Stomach smooth muscle (tissue), 2 donors: Measurements from ENCODE around the gene FARS2.

ENCODE experiments used
- H3K27ac ChIP-seq: one replicate; pipeline ENCODE4 v1.7.0; 2013; ENCODE audit warnings: mild to moderate bottlenecking, low read length, inconsistent platforms
- H3K27me3 ChIP-seq, 2 donors: one replicate each; pipeline ENCODE4 v1.7.0; 2013; ENCODE audit warnings: low read length in 2 of 2; ENCODE audit not compliant: insufficient read depth in 2 of 2, control insufficient read depth in 1 of 2
- H3K36me3 ChIP-seq, 2 donors: one replicate each; pipeline ENCODE4 v1.7.0; 2013; ENCODE audit warnings: low read length in 2 of 2; ENCODE audit not compliant: control insufficient read depth in 2 of 2, insufficient read depth in 2 of 2
- H3K4me1 ChIP-seq: one replicate; pipeline ENCODE4 v1.7.0; 2013; ENCODE audit warnings: low read length; ENCODE audit not compliant: control insufficient read depth, insufficient read depth
- H3K4me3 ChIP-seq, 2 donors: one replicate each; pipeline ENCODE4 v1.7.0; 2013; ENCODE audit warnings: low read length in 2 of 2
- H3K9ac ChIP-seq, 2 donors: one replicate each; pipeline ENCODE4 v1.7.0; 2013; ENCODE audit warnings: low read length in 2 of 2, mild to moderate bottlenecking in 1 of 2
- H3K9me3 ChIP-seq, 2 donors: one replicate each; pipeline ENCODE4 v1.7.0; 2013; ENCODE audit warnings: low read length in 2 of 2; ENCODE audit not compliant: control insufficient read depth in 2 of 2
- donor health status: healthy.
- donor health status: Pancreatic carcinoma.

FARS2 gene

GRCh38 chr6:5670381-5670780 lies 409.1 kb downstream of the FARS2 start:
- Histone ChIP-seq H3K9me3 (no peaks in the 10 kb centered on the region), H3K36me3 (no peaks in the 10 kb centered on the region), H3K27ac (no peak overlapping the region), H3K27me3 (no peaks in the 10 kb centered on the region), H3K4me3 (no peak overlapping the region), H3K4me1 (peaks cover 21% of the 10 kb centered on the region), H3K9ac (no peak overlapping the region)

- Histone ChIP-seq H3K4me1 (peaks cover 21% of the 10 kb centered on the region), H3K36me3 (no peaks in the 10 kb centered on the region), H3K9me3 (no peaks in the 10 kb centered on the region), H3K4me3 (no peak overlapping the region), H3K27me3 (no peaks in the 10 kb centered on the region), H3K27ac (peak overlapping the region; percentile 64), H3K9ac (no peak overlapping the region)
Observed at GRCh38 chr6:5670811-5671561, 409.7 kb downstream of the FARS2 start.

DNA sequence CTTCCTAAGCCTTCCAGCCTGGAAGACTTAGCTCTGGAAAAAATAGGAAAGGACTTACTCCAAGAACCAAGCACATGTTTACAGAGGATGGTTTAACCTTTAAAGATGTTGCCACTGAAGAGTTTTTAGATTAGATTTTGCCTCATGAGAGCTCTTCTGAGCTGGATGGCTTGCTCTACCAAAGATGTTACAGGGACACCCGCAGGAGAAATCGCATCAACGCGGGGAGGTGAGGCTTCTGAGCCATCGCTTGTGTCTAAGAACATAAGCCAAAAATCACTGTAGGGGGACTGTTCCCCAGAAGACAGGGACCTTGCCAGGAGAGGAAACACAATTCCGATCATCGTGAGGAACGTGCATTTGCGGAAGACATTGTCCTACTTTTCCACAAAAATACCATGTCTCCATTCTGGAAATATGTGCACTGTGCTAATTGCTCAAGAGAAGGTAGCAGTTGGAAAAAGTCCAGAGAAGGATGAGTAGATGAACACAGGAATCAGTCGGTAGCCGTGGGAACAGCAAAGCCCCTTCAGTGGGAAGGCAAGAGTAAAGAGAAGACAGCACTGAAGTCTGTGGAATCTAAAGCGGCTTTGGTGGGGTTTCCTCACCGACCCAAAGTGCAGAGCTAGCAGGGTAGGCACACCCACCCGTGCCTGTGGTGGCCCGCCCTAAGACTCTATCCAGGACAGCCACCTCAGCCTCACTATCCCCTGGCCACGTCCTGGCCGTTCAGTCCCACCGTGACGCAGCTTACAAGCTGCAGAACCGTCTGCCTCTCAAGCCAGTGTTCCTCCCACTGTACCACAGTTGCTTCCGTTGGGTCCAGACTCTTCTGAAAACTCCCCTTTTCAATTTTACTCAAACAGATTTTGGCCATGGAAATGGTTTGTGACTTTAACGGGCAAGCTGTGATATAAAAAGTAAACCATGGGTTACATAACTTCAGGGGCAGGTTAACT lies 410.6 kb downstream of the FARS2 start:
- Histone ChIP-seq H3K27ac (peak overlapping the region; percentile 64), H3K4me1 (peaks cover 21% of the 10 kb centered on the region), H3K36me3 (no peaks in the 10 kb centered on the region), H3K9ac (peak overlapping the region; percentile 41 to 42), H3K4me3 (peak overlapping the region; percentile 52 to 55), H3K9me3 (no peaks in the 10 kb centered on the region), H3K27me3 (no peaks in the 10 kb centered on the region)

DNA sequence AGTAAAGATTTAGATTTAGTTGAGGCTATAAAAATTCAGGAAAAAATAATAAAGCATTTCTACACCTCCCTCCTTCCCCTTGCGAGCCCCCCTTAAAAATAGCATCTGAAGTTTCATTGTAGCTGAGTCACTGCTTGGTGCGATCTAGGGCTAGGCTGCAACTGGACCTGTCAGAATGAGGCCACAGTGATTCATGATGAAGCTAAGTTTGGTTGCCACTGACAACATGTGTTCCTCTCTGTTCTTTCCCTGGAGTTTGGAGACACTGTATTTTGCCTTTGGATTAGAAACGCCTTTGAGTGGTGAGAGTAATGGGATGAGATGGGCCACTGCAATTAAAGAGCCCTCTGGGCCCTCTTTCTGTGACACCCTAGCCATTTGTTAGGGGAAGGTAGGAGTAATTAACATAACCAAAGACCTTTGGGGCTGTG lies 411.3 kb downstream of the FARS2 start:
- H3K4me3 ChIP-seq: peak overlapping the region; percentile 52 to 55
- peak overlapping the region; percentile 64 for H3K27ac ChIP-seq
- peaks cover 21% of the 10 kb centered on the region for H3K4me1 ChIP-seq
- H3K36me3 ChIP-seq: no peaks in the 10 kb centered on the region
- H3K27me3 ChIP-seq: no peaks in the 10 kb centered on the region
- no peaks in the 10 kb centered on the region for H3K9me3 ChIP-seq
- H3K9ac ChIP-seq: peak overlapping the region in 1 of 2 donors; percentile 41

- no peaks in the 10 kb centered on the region for H3K27me3 ChIP-seq
- H3K9ac ChIP-seq: no peak overlapping the region
- no peaks in the 10 kb centered on the region for H3K36me3 ChIP-seq
- H3K4me3 ChIP-seq: peak overlapping the region in 1 of 2 donors; percentile 52
- H3K9me3 ChIP-seq: no peaks in the 10 kb centered on the region
- H3K27ac ChIP-seq: peak overlapping the region; percentile 64
- peaks cover 21% of the 10 kb centered on the region for H3K4me1 ChIP-seq
Observed at GRCh38 chr6:5673019-5673790, 411.9 kb downstream of the FARS2 start.

- Histone ChIP-seq H3K27ac (no peak overlapping the region), H3K4me3 (no peak overlapping the region), H3K9me3 (no peaks in the 10 kb centered on the region), H3K9ac (no peak overlapping the region), H3K27me3 (no peaks in the 10 kb centered on the region), H3K36me3 (no peaks in the 10 kb centered on the region), H3K4me1 (peaks cover 21% of the 10 kb centered on the region)
Observed at GRCh38 chr6:5674141-5674540, 412.8 kb downstream of the FARS2 start.

DNA sequence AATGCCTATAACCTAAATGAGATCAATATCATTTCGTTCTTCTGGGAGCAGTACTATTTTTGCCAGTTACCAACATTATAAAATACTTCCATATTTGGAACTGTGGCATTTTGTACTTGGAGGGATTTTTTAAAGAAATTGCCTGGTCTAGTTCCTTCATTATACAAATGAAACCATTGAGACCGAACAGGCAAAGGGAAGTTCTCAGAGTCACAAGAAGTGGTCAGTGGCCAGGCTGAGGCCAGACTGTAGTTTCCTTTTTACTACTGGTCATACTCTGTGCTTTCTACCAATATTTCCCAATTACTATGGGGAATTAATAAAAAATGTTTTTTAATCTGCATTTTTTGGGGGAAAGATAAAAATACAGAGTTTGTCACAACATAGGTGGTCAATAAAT lies 413.4 kb downstream of the FARS2 start:
- Histone ChIP-seq H3K4me3 (no peak overlapping the region), H3K4me1 (peaks cover 21% of the 10 kb centered on the region), H3K9ac (no peak overlapping the region), H3K27me3 (no peaks in the 10 kb centered on the region), H3K36me3 (no peaks in the 10 kb centered on the region), H3K9me3 (no peaks in the 10 kb centered on the region), H3K27ac (no peak overlapping the region)

GRCh38 chr6:5676701-5677100 lies 415.4 kb downstream of the FARS2 start:
- Histone ChIP-seq H3K4me1 (peaks cover 14% of the 10 kb centered on the region), H3K4me3 (no peak overlapping the region), H3K27ac (no peak overlapping the region), H3K9ac (no peak overlapping the region), H3K36me3 (no peaks in the 10 kb centered on the region), H3K9me3 (no peaks in the 10 kb centered on the region), H3K27me3 (no peaks in the 10 kb centered on the region)

- Histone ChIP-seq H3K9me3 (no peaks in the 10 kb centered on the region), H3K4me3 (no peak overlapping the region), H3K27ac (no peak overlapping the region), H3K9ac (no peak overlapping the region), H3K4me1 (peaks cover 8% of the 10 kb centered on the region), H3K27me3 (no peaks in the 10 kb centered on the region), H3K36me3 (no peaks in the 10 kb centered on the region)
Observed at GRCh38 chr6:5677219-5678000, 416.1 kb downstream of the FARS2 start.

DNA sequence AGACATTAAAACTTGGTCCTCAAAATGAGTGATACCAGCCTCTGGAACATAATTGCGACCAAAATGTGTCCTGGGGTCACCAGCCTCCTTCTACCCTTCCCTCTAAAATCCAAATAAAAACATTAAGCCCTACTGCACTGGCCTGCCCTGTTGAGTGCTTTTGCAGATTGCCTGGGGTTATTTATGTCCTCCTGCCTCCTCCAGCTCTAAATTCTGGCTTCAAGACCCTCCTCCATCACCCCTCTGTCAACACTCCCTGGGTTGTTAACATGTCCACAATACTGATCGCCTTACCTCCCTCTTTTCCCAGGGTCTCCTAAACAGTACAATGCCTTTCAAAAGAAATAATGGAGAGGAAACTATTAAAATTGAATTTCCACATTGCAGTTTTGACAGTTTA lies 418.0 kb downstream of the FARS2 start:
- H3K4me1 ChIP-seq: no peaks in the 10 kb centered on the region
- H3K36me3 ChIP-seq: no peaks in the 10 kb centered on the region
- H3K27me3 ChIP-seq: no peaks in the 10 kb centered on the region
- H3K9me3 ChIP-seq: no peaks in the 10 kb centered on the region
- no peak overlapping the region for H3K9ac ChIP-seq
- H3K4me3 ChIP-seq: no peak overlapping the region
- no peak overlapping the region for H3K27ac ChIP-seq
